SK-N-SH treated with all-trans-retinoic acid at 6 μM for 48 hours (cell line): ENCODE measurements around the gene FER1L5.

Experiments used
- SNAI2 ChIP-seq: fragments of 250-450 bp; sonication (Bioruptor Pico); IDR thresholded peaks from 2 replicates; pipeline ENCODE4 v1.5.0; 2020; ENCODE audit warnings: mild to moderate bottlenecking, moderate library complexity
- ZFP3 ChIP-seq: fragments of 250-450 bp; sonication (Bioruptor Pico); IDR thresholded peaks from 2 replicates; pipeline ENCODE4 v1.5.0; 2020; ENCODE audit warnings: mild to moderate bottlenecking, moderate library complexity
- ZNF70 ChIP-seq: fragments of 450-650 bp; formaldehyde crosslinking; IDR thresholded peaks from 2 replicates; pipeline ENCODE4 v1.5.0; 2020; ENCODE audit warnings: mild to moderate bottlenecking, moderate library complexity
- TF ChIP-seq, protein P1 (sequence below): fragments of 250-450 bp; sonication (Bioruptor Pico); IDR thresholded peaks from 2 replicates; pipeline ENCODE4 v1.8.0; 2021; ENCODE audit warnings: low read depth, mild to moderate bottlenecking, moderate library complexity, borderline replicate concordance
- TF ChIP-seq, protein P2 (sequence below): fragments of 250-450 bp; sonication (Bioruptor Pico); IDR thresholded peaks from 2 replicates; pipeline ENCODE4 v1.5.1; 2021; ENCODE audit warnings: mild to moderate bottlenecking, moderate library complexity
- TF ChIP-seq, protein P3 (sequence below): fragments of 250-450 bp; sonication (Bioruptor Pico); IDR thresholded peaks from 2 replicates; pipeline ENCODE4 v1.8.0; 2020; ENCODE audit warnings: mild to moderate bottlenecking, moderate library complexity, borderline replicate concordance

DNA sequence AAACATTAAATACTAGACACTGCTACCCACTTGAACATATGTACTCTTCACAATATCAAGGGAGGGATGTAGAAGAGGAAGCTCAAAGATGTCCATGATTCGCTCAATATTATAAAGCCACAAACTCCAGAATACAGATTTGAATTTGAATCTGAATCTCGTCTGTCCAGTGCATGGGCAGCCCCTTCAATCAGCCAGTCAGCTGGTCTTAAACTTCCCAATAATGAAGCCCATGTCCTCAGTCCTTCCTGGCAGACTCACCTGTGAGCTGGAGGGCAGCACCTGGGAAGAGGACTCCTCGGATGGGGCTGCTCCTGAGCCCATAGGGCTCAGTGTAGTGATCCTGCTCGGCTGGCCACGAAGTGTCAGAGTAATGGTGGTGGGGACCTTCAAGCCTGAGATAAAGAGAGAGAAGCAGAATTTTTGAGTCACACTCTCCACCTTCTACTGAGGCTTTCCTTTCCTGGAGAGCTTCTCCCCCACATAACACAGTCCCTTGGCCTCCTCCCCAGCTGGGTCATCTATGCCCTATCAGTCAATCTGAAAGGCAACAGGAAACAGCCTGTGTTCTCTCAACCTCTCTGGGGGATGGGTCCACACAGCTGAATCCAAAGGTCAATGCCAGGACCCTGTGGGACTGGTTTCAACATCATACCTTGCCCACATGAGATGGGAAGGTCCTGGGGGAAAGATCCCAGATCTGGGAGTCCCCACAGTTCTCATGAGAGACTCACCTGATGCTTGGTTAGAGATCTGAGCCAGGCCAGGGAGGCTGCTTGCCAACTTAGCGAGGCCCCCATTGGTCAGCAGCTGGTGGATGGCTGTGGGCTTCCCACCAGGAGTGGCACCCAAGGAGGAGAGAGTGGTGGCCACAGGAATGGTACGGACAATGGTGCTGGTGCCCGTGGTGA is 40.9 kb upstream of the FER1L5 start:
- TF ChIP-seq, protein P1, sequence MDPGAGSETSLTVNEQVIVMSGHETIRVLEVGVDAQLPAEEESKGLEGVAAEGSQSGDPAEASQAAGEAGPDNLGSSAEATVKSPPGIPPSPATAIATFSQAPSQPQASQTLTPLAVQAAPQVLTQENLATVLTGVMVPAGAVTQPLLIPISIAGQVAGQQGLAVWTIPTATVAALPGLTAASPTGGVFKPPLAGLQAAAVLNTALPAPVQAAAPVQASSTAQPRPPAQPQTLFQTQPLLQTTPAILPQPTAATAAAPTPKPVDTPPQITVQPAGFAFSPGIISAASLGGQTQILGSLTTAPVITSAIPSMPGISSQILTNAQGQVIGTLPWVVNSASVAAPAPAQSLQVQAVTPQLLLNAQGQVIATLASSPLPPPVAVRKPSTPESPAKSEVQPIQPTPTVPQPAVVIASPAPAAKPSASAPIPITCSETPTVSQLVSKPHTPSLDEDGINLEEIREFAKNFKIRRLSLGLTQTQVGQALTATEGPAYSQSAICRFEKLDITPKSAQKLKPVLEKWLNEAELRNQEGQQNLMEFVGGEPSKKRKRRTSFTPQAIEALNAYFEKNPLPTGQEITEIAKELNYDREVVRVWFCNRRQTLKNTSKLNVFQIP (CRISPR knock-in tag): no peak
- TF ChIP-seq, protein P2, sequence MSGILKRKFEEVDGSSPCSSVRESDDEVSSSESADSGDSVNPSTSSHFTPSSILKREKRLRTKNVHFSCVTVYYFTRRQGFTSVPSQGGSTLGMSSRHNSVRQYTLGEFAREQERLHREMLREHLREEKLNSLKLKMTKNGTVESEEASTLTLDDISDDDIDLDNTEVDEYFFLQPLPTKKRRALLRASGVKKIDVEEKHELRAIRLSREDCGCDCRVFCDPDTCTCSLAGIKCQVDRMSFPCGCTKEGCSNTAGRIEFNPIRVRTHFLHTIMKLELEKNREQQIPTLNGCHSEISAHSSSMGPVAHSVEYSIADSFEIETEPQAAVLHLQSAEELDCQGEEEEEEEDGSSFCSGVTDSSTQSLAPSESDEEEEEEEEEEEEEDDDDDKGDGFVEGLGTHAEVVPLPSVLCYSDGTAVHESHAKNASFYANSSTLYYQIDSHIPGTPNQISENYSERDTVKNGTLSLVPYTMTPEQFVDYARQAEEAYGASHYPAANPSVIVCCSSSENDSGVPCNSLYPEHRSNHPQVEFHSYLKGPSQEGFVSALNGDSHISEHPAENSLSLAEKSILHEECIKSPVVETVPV (CRISPR knock-in tag): no peak
- TF ChIP-seq SNAI2 (CRISPR knock-in tag) (no peak), ZFP3 (CRISPR knock-in tag) (no peak), ZNF70 (CRISPR knock-in tag) (no peak)
- TF ChIP-seq, protein P3, sequence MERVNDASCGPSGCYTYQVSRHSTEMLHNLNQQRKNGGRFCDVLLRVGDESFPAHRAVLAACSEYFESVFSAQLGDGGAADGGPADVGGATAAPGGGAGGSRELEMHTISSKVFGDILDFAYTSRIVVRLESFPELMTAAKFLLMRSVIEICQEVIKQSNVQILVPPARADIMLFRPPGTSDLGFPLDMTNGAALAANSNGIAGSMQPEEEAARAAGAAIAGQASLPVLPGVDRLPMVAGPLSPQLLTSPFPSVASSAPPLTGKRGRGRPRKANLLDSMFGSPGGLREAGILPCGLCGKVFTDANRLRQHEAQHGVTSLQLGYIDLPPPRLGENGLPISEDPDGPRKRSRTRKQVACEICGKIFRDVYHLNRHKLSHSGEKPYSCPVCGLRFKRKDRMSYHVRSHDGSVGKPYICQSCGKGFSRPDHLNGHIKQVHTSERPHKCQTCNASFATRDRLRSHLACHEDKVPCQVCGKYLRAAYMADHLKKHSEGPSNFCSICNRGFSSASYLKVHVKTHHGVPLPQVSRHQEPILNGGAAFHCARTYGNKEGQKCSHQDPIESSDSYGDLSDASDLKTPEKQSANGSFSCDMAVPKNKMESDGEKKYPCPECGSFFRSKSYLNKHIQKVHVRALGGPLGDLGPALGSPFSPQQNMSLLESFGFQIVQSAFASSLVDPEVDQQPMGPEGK (CRISPR knock-in tag): no peak
